ENCODE results near the gene GMPR.
A peak's percentile ranks its signal among the peaks of the same experiment; 100 is the strongest.
"Not testable (repeated sequence)": the region's sequence is repeated elsewhere in the genome, so short reads cannot be mapped to it uniquely, and the experiment has no call there.

The GMPR gene

GRCh38 chr6:16251706-16252105 is 13.3 kb downstream of the GMPR start:
- no peak for DNase-seq

- DNase-seq = no peak
Measured at GRCh38 chr6:16252686-16253299, 14.4 kb downstream of the GMPR start.

DNA sequence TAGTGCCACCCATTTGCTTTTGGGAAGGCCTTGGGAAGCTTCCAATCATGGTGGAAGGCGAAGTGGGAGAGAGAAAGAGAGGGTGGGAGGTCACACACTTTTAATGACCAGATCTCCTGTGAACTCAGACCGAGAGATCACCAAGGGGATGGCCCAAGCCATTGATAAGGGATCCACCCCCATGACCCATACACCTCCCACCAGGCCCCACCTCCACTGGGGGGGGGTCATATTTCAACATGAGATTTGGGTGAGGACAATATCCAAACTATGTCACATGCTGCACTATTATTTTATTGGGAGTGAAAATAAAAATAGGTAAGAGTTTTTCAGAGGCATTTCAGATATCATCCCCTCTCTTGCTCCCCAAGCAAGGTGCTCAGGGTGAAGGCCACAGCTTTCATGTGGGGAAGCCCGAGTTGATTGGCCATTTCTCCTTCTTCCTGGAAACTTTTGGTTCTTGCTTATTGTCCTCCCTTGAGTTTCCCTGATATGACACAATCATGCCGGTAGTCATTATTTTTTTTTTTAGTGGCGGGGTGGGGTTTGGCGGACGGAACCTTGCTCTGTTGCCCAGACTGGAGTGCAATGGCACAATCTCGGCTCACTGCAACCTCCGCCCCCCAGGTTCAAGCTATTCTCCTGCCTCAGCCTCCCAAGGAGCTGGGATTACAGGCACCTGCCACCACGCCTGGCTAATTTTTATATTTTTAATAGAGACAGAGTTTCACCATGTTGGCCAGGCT is 15.2 kb downstream of the GMPR start:
- no peak for DNase-seq

- DNase-seq = no peak
Measured at GRCh38 chr6:16254535-16254934, 16.1 kb downstream of the GMPR start.

DNA sequence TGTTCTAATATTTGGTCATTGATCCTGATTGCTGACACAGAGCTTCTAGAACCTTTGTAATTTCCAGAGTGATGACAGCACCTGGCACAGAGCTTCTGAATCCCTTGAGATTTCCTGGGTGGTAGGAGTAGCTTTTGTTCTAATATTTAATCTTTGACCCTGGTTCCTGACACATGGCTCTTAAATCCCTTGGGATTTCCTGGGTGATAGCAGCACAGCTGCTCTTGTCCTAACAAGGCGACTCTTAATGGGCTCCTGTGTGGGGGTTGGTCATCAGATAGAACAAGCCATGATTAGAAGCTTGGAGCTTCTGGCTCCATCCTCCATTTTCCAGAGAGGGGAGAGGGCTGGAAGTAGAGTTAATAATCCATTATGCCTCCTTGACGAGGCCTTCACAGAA is 18.4 kb downstream of the GMPR start:
- DNase-seq = no peak

DNA sequence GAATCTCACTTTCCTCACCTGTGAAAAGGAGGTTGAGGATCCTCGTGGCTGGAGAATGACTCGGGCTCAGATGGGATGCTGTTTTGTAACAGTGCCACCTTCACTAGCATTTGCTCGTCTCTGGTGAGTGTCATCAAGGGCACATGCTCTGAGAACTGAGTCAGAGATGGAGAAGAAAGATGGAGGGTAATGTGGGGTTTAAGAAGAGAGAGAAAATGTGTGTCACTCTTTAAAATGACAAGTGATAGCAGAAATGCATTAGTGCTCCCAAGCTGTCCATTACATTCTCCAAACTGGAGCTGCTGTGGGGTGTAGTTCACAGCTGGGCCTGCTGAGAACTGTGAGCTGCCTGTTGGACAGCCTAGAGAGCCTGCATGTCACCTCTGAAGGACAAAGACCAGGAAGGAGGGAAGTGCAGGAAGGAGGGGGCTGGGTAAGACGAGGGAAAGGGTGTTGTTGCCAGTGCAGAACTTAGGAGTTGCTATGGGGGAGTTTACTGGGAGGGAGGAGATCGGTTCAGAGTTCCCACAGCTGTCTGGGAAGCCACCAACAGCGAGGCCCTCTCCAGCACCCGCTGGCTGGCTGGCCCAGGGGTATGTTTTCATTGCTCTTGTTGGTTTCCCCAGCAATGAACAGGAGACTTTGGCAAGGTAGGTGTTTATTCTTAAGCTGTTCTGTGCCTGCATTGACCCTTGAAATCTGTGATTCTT is 19.8 kb downstream of the GMPR start:
- DNase-seq = peak; percentile 49

DNA sequence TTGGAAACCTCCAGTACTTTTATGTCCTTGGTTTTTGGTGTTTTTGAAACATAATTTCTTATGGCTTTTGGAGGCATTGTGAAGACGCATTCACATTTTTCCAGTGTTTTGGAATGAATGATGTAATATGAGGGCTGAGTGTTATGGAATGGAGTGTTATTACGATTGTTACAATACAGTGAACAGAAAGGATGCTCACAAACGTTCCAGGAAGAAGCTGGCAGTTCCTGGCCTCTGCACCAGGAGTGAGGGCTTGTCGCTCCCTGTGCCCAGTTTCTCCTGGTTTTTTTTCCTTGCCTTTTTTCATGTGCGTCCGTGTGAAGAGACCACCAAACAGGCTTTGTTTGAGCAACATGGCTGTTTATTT is 20.3 kb downstream of the GMPR start:
- DNase-seq = no peak

- not testable (repeated sequence) for DNase-seq
Measured at GRCh38 chr6:16259604-16260003, 21.2 kb downstream of the GMPR start.

DNA sequence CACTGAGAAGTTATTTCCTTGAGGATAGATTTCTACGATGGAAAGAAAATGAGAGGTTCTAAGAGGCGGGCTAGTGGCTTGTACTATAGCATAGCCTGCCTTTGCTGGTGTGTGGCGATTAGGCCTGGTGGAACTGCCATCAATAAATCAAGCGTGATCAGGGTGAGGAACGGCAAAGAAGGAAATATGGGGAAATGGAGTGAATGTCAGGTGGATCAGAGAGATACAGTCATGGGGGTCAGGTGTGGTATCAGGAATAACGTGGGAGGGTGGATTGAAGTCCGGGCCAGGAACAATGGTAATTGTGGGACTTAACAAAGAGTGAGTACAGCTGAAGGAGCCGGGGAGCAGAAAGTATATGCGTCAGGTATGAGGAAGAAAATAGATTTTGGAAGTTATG is 22.2 kb downstream of the GMPR start:
- DNase-seq = not testable (repeated sequence)

GRCh38 chr6:16262773-16263172 is 24.4 kb downstream of the GMPR start:
- DNase-seq = not testable (repeated sequence)

DNA sequence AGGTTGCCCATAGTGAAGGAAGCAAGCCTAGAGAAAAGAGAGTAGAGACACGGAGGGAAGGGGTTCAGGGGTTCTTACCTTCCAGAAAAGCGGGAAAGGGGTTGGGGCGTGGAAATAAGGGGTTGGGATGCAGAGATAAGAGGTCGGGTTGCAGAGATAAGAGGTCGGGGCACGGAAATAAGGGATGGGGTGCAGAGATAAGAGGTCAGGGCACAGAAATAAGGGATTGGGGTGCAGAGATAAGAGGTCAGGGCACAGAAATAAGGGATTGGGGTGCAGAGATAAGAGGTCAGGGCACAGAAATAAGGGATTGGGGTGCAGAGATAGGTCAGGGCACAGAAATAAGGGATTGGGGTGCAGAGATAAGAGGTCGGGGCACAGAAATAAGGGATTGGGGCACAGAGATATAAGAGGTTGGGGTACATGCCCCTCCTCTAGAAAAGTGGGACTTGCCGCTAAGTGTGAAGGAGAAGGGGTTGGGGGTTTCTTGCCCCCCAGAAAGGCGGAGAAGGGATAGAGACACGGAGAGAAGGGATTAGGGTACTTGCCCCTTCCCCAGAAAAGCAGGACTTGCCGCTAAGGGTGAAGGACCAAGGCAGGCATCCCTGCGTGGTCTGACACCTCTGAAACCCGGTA is 25.2 kb downstream of the GMPR start:
- not testable (repeated sequence) for DNase-seq

GRCh38 chr6:16264785-16265184 is 26.4 kb downstream of the GMPR start:
- no peak for DNase-seq

DNA sequence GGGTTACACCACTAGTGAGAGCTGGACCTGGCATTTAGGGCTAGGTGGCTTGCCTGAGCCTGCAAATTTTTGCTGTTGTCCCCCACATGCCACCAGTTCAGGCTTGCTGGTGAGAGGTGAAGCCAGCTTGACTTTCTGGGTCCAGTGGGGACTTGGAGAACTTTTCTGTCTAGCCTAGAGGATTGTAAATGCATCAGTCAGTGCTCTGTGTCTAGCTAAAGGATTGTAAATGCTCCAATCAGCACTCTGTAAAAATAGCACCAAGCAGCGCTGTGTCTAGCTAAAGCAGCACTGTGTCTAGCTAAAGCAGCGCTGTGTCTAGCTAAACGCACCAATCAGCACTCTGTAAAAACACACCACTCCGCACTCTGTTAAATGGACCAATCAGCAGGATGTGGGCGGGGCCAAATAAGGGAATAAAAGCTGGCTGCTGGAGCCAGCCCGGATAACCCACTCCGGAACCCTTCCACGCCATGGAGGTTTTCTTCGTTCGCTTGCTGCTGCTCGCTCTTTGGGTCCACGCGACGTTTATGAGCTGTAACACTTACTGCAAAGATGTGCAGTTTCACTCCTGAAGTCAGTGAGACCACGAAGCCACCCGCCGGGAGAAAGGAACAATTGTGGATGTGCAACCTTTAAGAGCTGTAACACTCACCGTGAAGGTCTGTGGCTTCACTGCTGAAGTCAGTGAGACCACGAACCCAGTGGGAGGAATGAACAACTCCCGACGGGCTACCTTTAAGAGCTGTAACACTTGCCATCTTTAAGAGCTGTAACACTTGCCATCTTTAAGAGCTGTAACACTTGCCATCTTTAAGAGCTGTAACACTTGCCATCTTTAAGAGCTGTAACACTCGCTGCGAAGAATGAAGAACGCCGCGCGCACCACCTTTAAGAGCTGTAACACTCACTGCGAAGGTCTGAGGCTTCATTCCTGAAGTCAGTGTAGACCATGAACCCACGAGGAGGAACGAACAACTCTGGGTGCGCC is 27.3 kb downstream of the GMPR start:
- DNase-seq = no peak

GRCh38 chr6:16267428-16268263 is 29.3 kb downstream of the GMPR start:
- DNase-seq = no peak

DNA sequence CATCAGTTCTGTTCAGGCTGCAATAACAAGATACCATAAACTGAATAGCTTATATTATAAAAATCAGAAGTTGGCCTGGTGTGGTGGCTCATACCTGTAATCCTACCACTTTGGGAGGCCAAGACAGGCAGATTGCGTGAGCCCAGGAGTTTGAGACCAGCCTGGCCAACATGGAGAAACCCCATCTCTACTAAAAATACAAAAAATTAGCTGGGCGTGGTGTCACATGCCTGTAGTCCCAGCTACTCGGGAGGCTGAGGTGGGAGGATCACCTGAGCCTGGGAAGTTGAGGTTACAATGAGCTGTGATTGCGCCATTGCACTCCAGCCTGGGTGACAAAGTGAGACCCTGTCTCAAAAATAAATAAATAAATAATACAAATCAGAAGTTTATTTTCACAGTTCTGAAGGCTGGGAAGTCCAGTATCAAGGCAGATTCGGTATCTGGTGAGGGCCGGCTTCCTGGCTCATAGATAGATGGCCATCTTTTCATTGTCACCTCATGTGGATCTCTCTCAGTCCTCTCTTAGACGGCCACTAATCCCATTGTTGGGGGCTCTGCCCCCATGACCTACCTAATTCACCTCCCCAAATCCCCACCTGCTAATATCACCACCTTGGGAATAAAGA is 31.2 kb downstream of the GMPR start:
- DNase-seq = not testable (repeated sequence)

DNA sequence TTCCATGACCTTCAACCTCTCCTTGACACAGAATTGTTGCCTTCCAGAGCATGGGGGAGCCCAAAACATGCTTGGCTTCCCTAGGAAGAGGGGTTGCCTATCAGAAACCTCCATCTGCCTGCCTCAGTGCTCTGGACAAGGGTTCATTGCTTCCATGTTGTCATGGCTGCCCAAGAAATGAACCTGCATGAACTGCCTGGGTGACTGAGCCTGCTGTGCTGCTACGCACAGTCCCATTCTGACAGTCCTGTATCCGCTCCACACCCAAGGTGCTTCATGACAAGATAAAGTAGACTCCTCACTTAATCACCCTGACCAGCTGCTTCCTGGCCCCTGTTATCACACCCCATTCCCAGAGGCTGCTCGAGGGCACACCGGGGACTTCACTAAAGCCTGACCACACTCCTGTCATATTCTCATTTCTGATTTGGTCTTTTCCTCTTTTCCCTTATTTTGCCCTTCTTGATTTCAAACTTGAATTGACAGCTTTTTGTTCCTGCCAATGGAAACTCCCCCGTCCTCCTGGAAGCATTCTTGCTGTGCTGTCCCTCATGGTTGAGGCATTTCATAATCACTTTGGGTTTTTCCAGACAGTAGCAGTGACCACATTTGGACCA is 31.9 kb downstream of the GMPR start:
- no peak for DNase-seq

- no peak for DNase-seq
Measured at GRCh38 chr6:16271428-16271827, 33.0 kb downstream of the GMPR start.

GRCh38 chr6:16272201-16272600 is 33.8 kb downstream of the GMPR start:
- no peak for DNase-seq

- peak; percentile 52 for DNase-seq
Measured at GRCh38 chr6:16273256-16273655, 34.9 kb downstream of the GMPR start.

- DNase-seq = no peak
Measured at GRCh38 chr6:16274483-16274882, 36.1 kb downstream of the GMPR start.
